Astrocyte (in vitro differentiated cells and primary cell): ENCODE data around the gene C15orf62. TPM values are rescaled to one million over a fixed set of nuclear protein-coding genes. Genes with fewer than 3 reads are reported as not detected.

Source experiments
- DNase-seq: peaks from one replicate; pipeline ENCODE4 v3.0.0-alpha.2; 2010; ENCODE audit warnings: low read depth
- FAIRE-seq: peaks from 2 replicates; lab custom pipeline; 2011; peaks lifted over from hg19 to GRCh38; lab: Jason Lieb, UNC
- H2AFZ ChIP-seq: 2 replicates; pipeline ENCODE4 v1.6.0; 2012; ENCODE audit warnings: low read depth, low read length, inconsistent platforms
- H3K27ac ChIP-seq: 2 replicates; pipeline ENCODE4 v1.5.1; 2011; ENCODE audit warnings: low read depth, low read length, inconsistent platforms
- H3K27me3 ChIP-seq: 2 replicates; pipeline ENCODE4 v1.6.0; 2011; ENCODE audit warnings: low read length, inconsistent platforms; ENCODE audit not compliant: insufficient read depth
- H3K36me3 ChIP-seq: 2 replicates; pipeline ENCODE4 v1.5.1; 2011; ENCODE audit warnings: low read length, inconsistent platforms; ENCODE audit not compliant: insufficient read depth
- H3K4me1 ChIP-seq: 2 replicates; pipeline ENCODE4 v1.5.1; 2011; ENCODE audit warnings: low read length, inconsistent platforms; ENCODE audit not compliant: insufficient read depth
- H3K4me2 ChIP-seq: 2 replicates; pipeline ENCODE4 v1.6.0; 2012; ENCODE audit warnings: low read length, inconsistent platforms
- H3K4me3 ChIP-seq: 2 replicates; pipeline ENCODE4 v1.5.1; 2011; ENCODE audit warnings: low read depth, mild to moderate bottlenecking, low read length, inconsistent platforms; ENCODE audit not compliant: insufficient read depth
- H3K79me2 ChIP-seq: 2 replicates; pipeline ENCODE4 v1.6.0; 2012; ENCODE audit warnings: mild to moderate bottlenecking, low read length, inconsistent platforms; ENCODE audit not compliant: insufficient read depth
- H3K9ac ChIP-seq: 2 replicates; pipeline ENCODE4 v1.6.0; 2012; ENCODE audit warnings: mild to moderate bottlenecking, low read length, inconsistent platforms
- H3K9me3 ChIP-seq: 2 replicates; pipeline ENCODE4 v1.5.1; 2012; ENCODE audit warnings: low read depth, mild to moderate bottlenecking, low read length, inconsistent platforms; ENCODE audit not compliant: insufficient read depth
- H4K20me1 ChIP-seq: 2 replicates; pipeline ENCODE4 v1.6.0; 2012; ENCODE audit warnings: low read length, inconsistent platforms; ENCODE audit not compliant: insufficient read depth
- H3K27ac Mint-ChIP-seq: one replicate; pipeline ENCODE4 v1.8.0; 2021; ENCODE audit warnings: mild to moderate bottlenecking, mixed read lengths; ENCODE audit not compliant: unreplicated experiment
- H3K27me3 Mint-ChIP-seq: one replicate; pipeline ENCODE4 v1.8.0; 2021; ENCODE audit warnings: low read depth, mixed read lengths; ENCODE audit not compliant: unreplicated experiment
- H3K36me3 Mint-ChIP-seq: one replicate; pipeline ENCODE4 v1.8.0; 2021; ENCODE audit warnings: low read depth, mixed read lengths; ENCODE audit not compliant: unreplicated experiment
- H3K4me1 Mint-ChIP-seq: one replicate; pipeline ENCODE4 v1.8.0; 2021; ENCODE audit warnings: low read depth, mixed read lengths; ENCODE audit not compliant: unreplicated experiment
- H3K4me3 Mint-ChIP-seq: one replicate; pipeline ENCODE4 v1.8.0; 2021; ENCODE audit warnings: mild to moderate bottlenecking, moderate library complexity, mixed read lengths; ENCODE audit not compliant: unreplicated experiment
- H3K9me3 Mint-ChIP-seq: one replicate; pipeline ENCODE4 v1.8.0; 2021; ENCODE audit warnings: mild to moderate bottlenecking, mixed read lengths; ENCODE audit not compliant: unreplicated experiment
- EZH2 ChIP-seq: IDR thresholded peaks from 2 replicates; pipeline ENCODE4 v1.6.1; 2012; ENCODE audit warnings: mild to moderate bottlenecking, low read length, inconsistent platforms; ENCODE audit not compliant: insufficient read depth
- total RNA-seq: library from RNA; stranded (reverse); gene quantifications from 2 replicates; pipeline ENCODE4 v1.2.1, GENCODE V29; 2021
- TF ChIP-seq, protein P1 (sequence below): IDR thresholded peaks from 2 replicates; pipeline ENCODE4 v1.5.1; 2011; ENCODE audit warnings: low read depth, mild to moderate bottlenecking, inconsistent platforms, low read length, moderate library complexity; ENCODE audit not compliant: insufficient read depth

C15orf62 gene
- total RNA-seq, 1 donor from 2014 or later = not detected

- Histone ChIP-seq H3K36me3 (no peaks in the 10 kb centered on the region), H3K4me3 (no peak overlapping the region), H3K4me2 (peak overlapping the region; percentile 42), H2AFZ (no peak overlapping the region), H3K27me3 (no peaks in the 10 kb centered on the region), H3K4me1 (peaks cover 59% of the 10 kb centered on the region), H3K9ac (no peak overlapping the region), H3K27ac (no peak overlapping the region), H3K9me3 (no peaks in the 10 kb centered on the region), H3K79me2 (no peaks in the 10 kb centered on the region), H4K20me1 (peaks cover 46% of the 10 kb centered on the region)
- DNase-seq (peak; percentile 64), FAIRE-seq (no peak)
- peaks cover 21% of the 10 kb centered on the region for H3K4me1 Mint-ChIP-seq
- TF ChIP-seq EZH2 = no peak
- TF ChIP-seq, protein P1, sequence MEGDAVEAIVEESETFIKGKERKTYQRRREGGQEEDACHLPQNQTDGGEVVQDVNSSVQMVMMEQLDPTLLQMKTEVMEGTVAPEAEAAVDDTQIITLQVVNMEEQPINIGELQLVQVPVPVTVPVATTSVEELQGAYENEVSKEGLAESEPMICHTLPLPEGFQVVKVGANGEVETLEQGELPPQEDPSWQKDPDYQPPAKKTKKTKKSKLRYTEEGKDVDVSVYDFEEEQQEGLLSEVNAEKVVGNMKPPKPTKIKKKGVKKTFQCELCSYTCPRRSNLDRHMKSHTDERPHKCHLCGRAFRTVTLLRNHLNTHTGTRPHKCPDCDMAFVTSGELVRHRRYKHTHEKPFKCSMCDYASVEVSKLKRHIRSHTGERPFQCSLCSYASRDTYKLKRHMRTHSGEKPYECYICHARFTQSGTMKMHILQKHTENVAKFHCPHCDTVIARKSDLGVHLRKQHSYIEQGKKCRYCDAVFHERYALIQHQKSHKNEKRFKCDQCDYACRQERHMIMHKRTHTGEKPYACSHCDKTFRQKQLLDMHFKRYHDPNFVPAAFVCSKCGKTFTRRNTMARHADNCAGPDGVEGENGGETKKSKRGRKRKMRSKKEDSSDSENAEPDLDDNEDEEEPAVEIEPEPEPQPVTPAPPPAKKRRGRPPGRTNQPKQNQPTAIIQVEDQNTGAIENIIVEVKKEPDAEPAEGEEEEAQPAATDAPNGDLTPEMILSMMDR = no peak
- H3K36me3 Mint-ChIP-seq = peaks cover under 1% of the 10 kb centered on the region
- no peak overlapping the region for H3K4me3 Mint-ChIP-seq
- H3K27ac Mint-ChIP-seq = no peak overlapping the region
- no peaks in the 10 kb centered on the region for H3K9me3 Mint-ChIP-seq
- no peaks in the 10 kb centered on the region for H3K27me3 Mint-ChIP-seq
Measured at GRCh38 chr15:40766906-40767837, 2.6 kb upstream of the C15orf62 start.

- Histone ChIP-seq H3K27me3 (no peaks in the 10 kb centered on the region), H4K20me1 (peaks cover 46% of the 10 kb centered on the region), H3K4me3 (no peak overlapping the region), H3K27ac (no peak overlapping the region), H3K36me3 (no peaks in the 10 kb centered on the region), H2AFZ (no peak overlapping the region), H3K4me1 (peaks cover 58% of the 10 kb centered on the region), H3K9me3 (no peaks in the 10 kb centered on the region), H3K79me2 (no peaks in the 10 kb centered on the region), H3K4me2 (no peak overlapping the region), H3K9ac (no peak overlapping the region)
- FAIRE-seq (no peak), DNase-seq (no peak)
- H3K4me3 Mint-ChIP-seq = no peak overlapping the region
- H3K9me3 Mint-ChIP-seq = no peaks in the 10 kb centered on the region
- H3K36me3 Mint-ChIP-seq = peaks cover 4% of the 10 kb centered on the region
- no peaks in the 10 kb centered on the region for H3K27me3 Mint-ChIP-seq
- TF ChIP-seq EZH2 = no peak
- TF ChIP-seq, protein P1 = no peak
- H3K27ac Mint-ChIP-seq = peak overlapping the region; percentile 20
- peaks cover 21% of the 10 kb centered on the region for H3K4me1 Mint-ChIP-seq
Measured at GRCh38 chr15:40767838-40768500, 1.8 kb upstream of the C15orf62 start.
